Transverse colon (tissue), 4 donors: ENCODE results near the gene CELSR2. TPM values are rescaled to one million over a fixed set of nuclear protein-coding genes. Genes with fewer than 3 reads are reported as not detected.

Source experiments
- DNase-seq: peaks from one replicate; pipeline ENCODE4 v3.0.0-alpha.2; 2019
- H3K27ac ChIP-seq, 4 donors: fragments of 200-600 bp; sonication (generic); 2 replicates each; pipeline ENCODE4 v1.5.1; 2016 to 2018; ENCODE audit warnings: inconsistent platforms in 4 of 4
- H3K27me3 ChIP-seq: fragments of 200-600 bp; sonication (generic); 2 replicates; pipeline ENCODE4 v1.5.1; 2017; ENCODE audit warnings: inconsistent platforms
- H3K36me3 ChIP-seq, 4 donors: fragments of 200-600 bp; sonication (generic); 2 replicates each; pipeline ENCODE4 v1.5.1; 2017 to 2019; ENCODE audit warnings: inconsistent platforms in 4 of 4
- H3K4me1 ChIP-seq, 4 donors: fragments of 200-600 bp; sonication (generic); 2 replicates each; pipeline ENCODE4 v1.5.1; 2017 to 2020; ENCODE audit warnings: inconsistent platforms in 4 of 4
- H3K4me3 ChIP-seq, 4 donors: fragments of 200-600 bp; sonication (generic); 1 replicate in 1 of 4; 2 replicates in 3 of 4; pipeline versions ENCODE4 v1.5.1 to v1.6.1; 2017 to 2019; ENCODE audit warnings: inconsistent platforms in 4 of 4
- H3K9me3 ChIP-seq, 2 donors: fragments of 200-600 bp; sonication (generic); 2 replicates each; pipeline ENCODE4 v1.5.1; 2017 to 2019; ENCODE audit warnings: inconsistent platforms in 2 of 2
- CTCF ChIP-seq, 5 experiments: fragments of 200-600 bp in 3 of 5; fragments of 450-650 bp in 2 of 5; sonication (generic) in 3 of 5; IDR thresholded peaks; 1 replicate in 2 of 5; 2 replicates in 3 of 5; pipeline ENCODE4 v1.5.1; 2016 to 2017; ENCODE audit warnings: antibody characterized with exemption in 5 of 5, inconsistent platforms in 3 of 5, mild to moderate bottlenecking in 2 of 5, moderate library complexity in 1 of 5
- EP300 ChIP-seq: sonication (generic); formaldehyde crosslinking; IDR thresholded peaks from one replicate; pipeline ENCODE4 v1.6.1; 2017; ENCODE audit warnings: antibody characterized with exemption, low read depth
- POLR2A ChIP-seq: fragments of 450-650 bp; IDR thresholded peaks from one replicate; pipeline ENCODE4 v1.6.1; 2016; ENCODE audit warnings: antibody characterized with exemption, mild to moderate bottlenecking, moderate library complexity
- POLR2AphosphoS5 ChIP-seq, 3 donors: sonication (generic); formaldehyde crosslinking; IDR thresholded peaks; one replicate each; pipeline ENCODE4 v1.6.1; 2016; ENCODE audit warnings: antibody characterized with exemption in 3 of 3
- WGBS, 2 donors: methylation state at CpG; one replicate each; pipeline ENCODE4 v1.1.5; 2018; ENCODE audit warnings: low coverage in 1 of 2; 5-methylcytosine and 5-hydroxymethylcytosine counted together
- in situ Hi-C, 4 donors: fragments of 200-750 bp; cut with MboI; loops; one replicate each; pipeline versions ENCODE4 v1.15.0 to v1.15.1; 2017; ENCODE audit warnings: low sequenced_read_pairs in 3 of 4, low pct_ligation_motif_present in 1 of 4, low pct_unique_long_range_greater_than_20kb in 1 of 4
- intact Hi-C: fragments of 100-400 bp; cut with DNase I; formaldehyde crosslinking; loops from one replicate; pipeline ENCODE4 v1.15.1; 2023; ENCODE audit warnings: low total_unique reads
- total RNA-seq, 4 donors: library from RNA; depleted of rRNA; stranded (reverse); fragments of >200 nt; gene quantifications; one replicate each; pipeline ENCODE4 v1.1.0, GENCODE V29; 2016

CELSR2 gene
- total RNA-seq, 4 donors from 2014 or later, result 1.8 to 3.7 (median 3.2) TPM

- H3K27ac ChIP-seq, result no peak overlapping the region
- H3K36me3 ChIP-seq, result peaks cover 0 to 51% (median 24%) of the 10 kb centered on the region in 4 donors
- 88 to 100% methylated on average over 1 to 3 of the region's 3 CpGs for WGBS, 2 donors
Measured at GRCh38 chr1:109319114-109319513, 69.8 kb downstream of the CELSR2 start.

DNA sequence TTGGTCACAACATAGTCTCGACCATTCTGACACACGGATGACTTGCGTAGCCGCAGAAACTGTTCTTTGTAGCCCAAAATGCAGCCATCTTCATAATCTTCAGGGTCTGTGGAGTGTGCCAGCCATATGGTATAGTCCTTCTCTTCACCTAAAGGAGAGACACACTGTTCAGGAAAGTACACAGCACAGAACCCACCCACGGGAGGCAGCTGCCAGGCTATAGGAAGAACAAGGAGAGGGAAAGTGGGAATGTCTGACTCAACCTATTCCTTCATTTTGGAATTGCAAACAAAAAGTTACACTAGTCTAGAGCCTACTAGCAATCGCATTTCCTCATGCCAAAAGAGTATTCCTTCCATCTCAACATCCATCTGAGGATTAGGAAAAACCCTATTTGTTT is 73.6 kb downstream of the CELSR2 start:
- H3K27ac ChIP-seq, result no peak overlapping the region
- 86 to 100% methylated on average over 1 to 6 of the region's 6 CpGs for WGBS, 2 donors
- H3K4me1 ChIP-seq, result no peaks in the 10 kb centered on the region
- peaks cover 0 to 66% (median 28%) of the 10 kb centered on the region in 4 donors for H3K36me3 ChIP-seq
- H3K9me3 ChIP-seq, result no peaks in the 10 kb centered on the region
- DNase-seq, result no peak
- intact Hi-C loops (no loop called here), in situ Hi-C loops (no loop called here)
- no peaks in the 10 kb centered on the region for H3K27me3 ChIP-seq
- H3K4me3 ChIP-seq, result no peak overlapping the region
- TF ChIP-seq CTCF (IDR thresholded peaks at IDR 0.05) (no peak), EP300 (no peak), POLR2A (no peak), POLR2AphosphoS5 (IDR thresholded peaks at IDR 0.05) (no peak)

More at GRCh38 chr1:109319114-109319513, 69.8 kb downstream of the CELSR2 start:
- intact Hi-C loops, result no loop called here
- Histone ChIP-seq H3K4me3 (no peak overlapping the region), H3K27me3 (no peaks in the 10 kb centered on the region), H3K4me1 (no peaks in the 10 kb centered on the region), H3K9me3 (no peaks in the 10 kb centered on the region)
- TF ChIP-seq POLR2A (no peak), CTCF (IDR thresholded peaks at IDR 0.05) (no peak), POLR2AphosphoS5 (IDR thresholded peaks at IDR 0.05) (no peak), EP300 (no peak)
- in situ Hi-C loops, result no loop called here
- DNase-seq, result no peak

Other genes with a start within 250 kb of the CELSR2 start
- 10 to 100 TPM in 2 of 4 donors, 1 to 10 TPM in 2; 6.7 to 12.1 (median 9.7) TPM for gene WDR47, start 207.4 kb upstream of the CELSR2 start, total RNA-seq
- 10 to 100 TPM in 3 of 4 donors, 1 to 10 TPM in 1; 4.0 to 33.0 (median 32.0) TPM for gene TAF13, start 173.5 kb upstream of the CELSR2 start, total RNA-seq
- 10 to 100 TPM in 3 of 4 donors, 1 to 10 TPM in 1; 2.2 to 23.0 (median 18.8) TPM for gene TMEM167B, start 158.8 kb upstream of the CELSR2 start, total RNA-seq
- gene ELAPOR1, start 135.4 kb upstream of the CELSR2 start, total RNA-seq, result 10 to 100 TPM; 19.5 to 72.2 (median 38.4) TPM
- gene SARS1, start 35.6 kb upstream of the CELSR2 start, total RNA-seq, result 100 to 1,000 TPM in 3 of 4 donors, 10 to 100 TPM in 1; 79.4 to 150 (median 125) TPM
- gene PSRC1, start 33.6 kb downstream of the CELSR2 start, total RNA-seq, result 10 to 100 TPM in 1 of 4 donors, 1 to 10 TPM in 3; 1.9 to 18.0 (median 4.4) TPM
- not detected for gene MYBPHL, start 57.5 kb downstream of the CELSR2 start, total RNA-seq
- 10 to 100 TPM; 53.5 to 79.3 (median 66.2) TPM for gene SORT1, start 148.4 kb downstream of the CELSR2 start, total RNA-seq
- gene PSMA5, start 176.9 kb downstream of the CELSR2 start, total RNA-seq, result 10 to 100 TPM; 28.4 to 41.8 (median 33.3) TPM
- gene SYPL2, start 217.0 kb downstream of the CELSR2 start, total RNA-seq, result 1 to 10 TPM in 1 of 4 donors, under 1 TPM in 3; 0.40 to 4.1 (median 0.44) TPM
- gene ATXN7L2, start 234.4 kb downstream of the CELSR2 start, total RNA-seq, result 10 to 100 TPM in 1 of 4 donors, 1 to 10 TPM in 3; 2.7 to 12.3 (median 6.2) TPM
- gene CYB561D1, start 244.6 kb downstream of the CELSR2 start, total RNA-seq, result 10 to 100 TPM; 10.5 to 37.4 (median 17.3) TPM